ENCODE measurements around the gene CIC.
"Not testable (repeated sequence)": the region's sequence is repeated elsewhere in the genome, so short reads cannot be mapped to it uniquely, and the experiment has no call there.

CIC gene

DNA sequence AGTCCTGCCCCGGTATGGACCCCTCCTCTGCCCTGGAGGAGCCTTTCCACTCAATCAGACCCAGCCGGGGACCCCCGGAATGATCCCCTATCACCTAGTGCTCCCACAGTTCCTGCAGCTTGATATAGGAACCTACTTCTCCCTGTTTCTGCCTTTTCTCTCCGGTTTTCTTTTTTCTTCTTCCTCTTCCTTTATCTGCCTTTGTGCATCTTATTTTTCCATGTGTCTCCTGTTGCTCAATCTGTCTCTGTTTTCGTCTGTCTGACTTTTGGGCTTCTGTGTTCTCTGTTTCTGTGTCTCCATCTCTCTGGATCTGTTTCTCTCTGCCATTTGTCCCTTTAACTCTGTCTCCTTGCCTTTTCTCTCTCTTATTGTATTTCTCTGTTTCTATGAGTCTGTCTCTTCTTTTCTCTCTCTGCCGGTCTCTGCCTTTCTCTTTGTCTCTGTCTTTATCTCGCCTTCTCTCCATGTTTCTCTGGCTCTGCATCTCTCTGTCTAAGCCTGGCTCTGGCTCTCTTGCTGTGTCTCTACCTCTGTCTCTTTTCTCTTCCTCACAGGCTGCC, 66.4 kb downstream of the CIC start:
- Mint-ChIP-seq H3K4me3 (no peak overlapping the region), H3K27ac (no peak overlapping the region), H3K27me3 (no peaks in the 10 kb centered on the region), H3K9me3 (no peaks in the 10 kb centered on the region), H3K4me1 (peaks cover 5% of the 10 kb centered on the region), H3K36me3 (peaks cover 2% of the 10 kb centered on the region)
- ATAC-seq (ENCODE audit: low read depth) (no peak), DNase-seq (ENCODE audit: low spot score in 2 of 2) (no peak)

- H3K4me3 Mint-ChIP-seq = no peak overlapping the region
- H3K9me3 Mint-ChIP-seq = no peaks in the 10 kb centered on the region
- H3K4me1 Mint-ChIP-seq = peaks cover 5% of the 10 kb centered on the region
- H3K27ac Mint-ChIP-seq = no peak overlapping the region
- no peak for ATAC-seq (ENCODE audit: low read depth)
- peaks cover 2% of the 10 kb centered on the region for H3K36me3 Mint-ChIP-seq
- no peaks in the 10 kb centered on the region for H3K27me3 Mint-ChIP-seq
- no peak for DNase-seq (ENCODE audit: low spot score in 2 of 2)
Measured at GRCh38 chr19:42335971-42336370, 66.9 kb downstream of the CIC start.

GRCh38 chr19:42339126-42339860, 70.2 kb downstream of the CIC start:
- not testable (repeated sequence) for H3K27ac Mint-ChIP-seq; H3K9me3 Mint-ChIP-seq; H3K36me3 Mint-ChIP-seq; H3K4me3 Mint-ChIP-seq; H3K4me1 Mint-ChIP-seq; ATAC-seq (ENCODE audit: low read depth); DNase-seq (ENCODE audit: low spot score in 2 of 2); H3K27me3 Mint-ChIP-seq

DNA sequence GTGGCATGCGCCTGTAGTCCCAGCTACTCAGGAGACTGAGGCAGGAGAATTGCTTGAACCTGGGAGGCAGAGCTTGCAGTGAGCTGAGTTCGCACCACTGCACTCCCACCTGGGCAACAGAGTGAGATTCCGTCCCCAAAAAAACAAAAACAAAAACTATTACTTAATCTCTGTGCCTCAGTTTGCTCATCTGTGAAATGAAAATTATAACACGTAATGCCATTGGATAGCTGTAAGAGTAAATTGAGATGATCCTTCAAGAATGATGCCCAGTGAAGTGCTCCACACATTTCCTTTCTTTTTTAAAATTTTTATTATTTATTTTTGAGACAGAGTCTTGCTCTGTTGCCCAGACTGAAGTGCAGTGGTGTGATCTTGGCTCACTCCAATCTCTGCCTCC, 70.9 kb downstream of the CIC start:
- not testable (repeated sequence) for ATAC-seq (ENCODE audit: low read depth); H3K9me3 Mint-ChIP-seq; H3K36me3 Mint-ChIP-seq; H3K27ac Mint-ChIP-seq; H3K27me3 Mint-ChIP-seq; H3K4me3 Mint-ChIP-seq; DNase-seq (ENCODE audit: low spot score in 2 of 2); H3K4me1 Mint-ChIP-seq

DNA sequence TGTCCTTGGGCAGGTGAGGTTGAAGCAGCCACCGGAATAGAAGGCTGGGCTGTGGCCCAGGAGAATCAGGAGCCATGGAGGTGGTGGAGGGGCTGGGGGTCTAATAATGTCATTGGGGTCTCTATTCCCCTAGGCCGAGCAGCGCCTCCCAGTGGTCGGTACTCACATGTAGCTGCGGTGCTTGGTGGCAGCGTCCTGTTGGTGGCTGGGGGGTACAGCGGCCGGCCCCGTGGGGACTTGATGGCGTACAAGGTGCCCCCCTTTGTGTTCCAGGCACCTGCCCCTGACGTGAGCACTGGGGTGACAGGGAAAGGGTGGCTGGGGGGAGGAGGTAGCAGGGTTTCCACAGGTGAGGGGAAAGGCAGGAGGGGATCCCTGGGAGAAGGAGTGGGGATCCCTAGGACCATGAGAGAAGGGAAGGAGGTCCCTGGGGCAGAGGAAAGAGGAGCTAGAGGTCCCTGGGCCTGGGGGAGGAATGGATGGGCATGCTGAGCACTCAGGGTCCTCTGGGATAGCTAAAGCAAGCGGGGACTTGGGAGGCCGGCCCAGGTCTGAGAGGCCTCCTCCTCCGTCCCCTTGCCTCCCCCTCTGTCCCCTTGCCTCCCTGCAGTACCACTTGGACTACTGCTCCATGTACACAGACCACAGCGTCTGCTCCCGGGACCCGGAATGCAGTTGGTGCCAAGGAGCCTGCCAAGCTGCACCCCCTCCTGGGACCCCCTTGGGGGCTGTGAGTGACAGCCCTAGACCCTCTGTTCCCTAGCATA, 74.5 kb downstream of the CIC start:
- no peak overlapping the region for H3K27ac Mint-ChIP-seq
- peaks cover 3% of the 10 kb centered on the region for H3K4me1 Mint-ChIP-seq
- H3K4me3 Mint-ChIP-seq = no peak overlapping the region
- H3K9me3 Mint-ChIP-seq = no peaks in the 10 kb centered on the region
- peaks cover 14% of the 10 kb centered on the region for H3K36me3 Mint-ChIP-seq
- no peak for ATAC-seq (ENCODE audit: low read depth)
- no peaks in the 10 kb centered on the region for H3K27me3 Mint-ChIP-seq
- DNase-seq (ENCODE audit: low spot score in 2 of 2) = no peak

- Mint-ChIP-seq H3K4me1 (peaks cover under 1% of the 10 kb centered on the region), H3K4me3 (no peak overlapping the region), H3K27ac (no peak overlapping the region), H3K36me3 (peaks cover 16% of the 10 kb centered on the region), H3K9me3 (no peaks in the 10 kb centered on the region), H3K27me3 (no peaks in the 10 kb centered on the region)
- ATAC-seq (ENCODE audit: low read depth) (no peak), DNase-seq (ENCODE audit: low spot score in 2 of 2) (no peak)
Measured at GRCh38 chr19:42344336-42344893, 75.4 kb downstream of the CIC start.

Data from memory B cell (primary cell).